WTC11 (cell line): Measurements from ENCODE around the gene TMEM88. TPM values are rescaled to one million over a fixed set of nuclear protein-coding genes. Genes with fewer than 3 reads are reported as not detected.

ENCODE experiments used
- ATAC-seq: fragments of 200-7000 bp; cut with Tn5 transposase; 2 replicates; pipeline ENCODE4 v1.10.0; 2021; ENCODE audit warnings: mild to moderate bottlenecking, moderate library complexity
- CTCF ChIA-PET: fragments of 300-600 bp; sonication (Branson Sonifier 250); formaldehyde crosslinking; loops from one replicate; lab custom pipeline; 2021; ENCODE audit warnings: antibody characterized with exemption; lab: Charles Lee
- POLR2A ChIA-PET: fragments of 350-600 bp; sonication (Branson Sonifier 250); formaldehyde crosslinking; loops from one replicate; lab custom pipeline; 2021; ENCODE audit warnings: antibody characterized with exemption; lab: Charles Lee
- DNase-seq: peaks from one replicate; pipeline ENCODE4 v3.0.0; 2021; ENCODE audit warnings: low spot score
- H3K27ac Mint-ChIP-seq: 2 replicates; pipeline ENCODE4 v1.8.0; 2021; ENCODE audit warnings: mixed read lengths
- H3K27me3 Mint-ChIP-seq: 2 replicates; pipeline ENCODE4 v1.8.0; 2021; ENCODE audit warnings: low read depth, mild to moderate bottlenecking, moderate library complexity, mixed read lengths
- H3K36me3 Mint-ChIP-seq: 2 replicates; pipeline ENCODE4 v1.8.0; 2021; ENCODE audit warnings: mixed read lengths
- H3K4me1 Mint-ChIP-seq: 2 replicates; pipeline ENCODE4 v1.8.0; 2022; ENCODE audit warnings: mixed read lengths
- H3K4me3 Mint-ChIP-seq: 2 replicates; pipeline ENCODE4 v1.8.0; 2021; ENCODE audit warnings: mild to moderate bottlenecking, moderate library complexity, mixed read lengths
- H3K9me3 Mint-ChIP-seq: 2 replicates; pipeline ENCODE4 v1.8.0; 2021; ENCODE audit warnings: mixed read lengths
- AFF4 ChIP-seq: sonication (generic); formaldehyde crosslinking; IDR thresholded peaks from 2 replicates; pipeline ENCODE4 v1.8.1; 2023; ENCODE audit warnings: mild to moderate bottlenecking, missing genetic modification reagents, borderline replicate concordance
- CDX4 ChIP-seq: fragments of 250-450 bp; sonication (Bioruptor Pico); IDR thresholded peaks from 2 replicates; pipeline ENCODE4 v1.9.0; 2021; ENCODE audit warnings: moderate library complexity, mild to moderate bottlenecking, inconsistent platforms, borderline replicate concordance
- CREM ChIP-seq: sonication (generic); formaldehyde crosslinking; IDR thresholded peaks from 2 replicates; pipeline ENCODE4 v1.8.1; 2022; ENCODE audit warnings: mild to moderate bottlenecking, missing genetic modification reagents, moderate library complexity
- ERG ChIP-seq: fragments of 250-450 bp; sonication (Bioruptor Pico); IDR thresholded peaks from 2 replicates; pipeline ENCODE4 v1.8.0; 2021; ENCODE audit warnings: mild to moderate bottlenecking
- IRF2 ChIP-seq: sonication (generic); formaldehyde crosslinking; IDR thresholded peaks from 2 replicates; pipeline ENCODE4 v1.8.0; 2022; ENCODE audit warnings: low read depth, missing genetic modification reagents, borderline replicate concordance
- NR1H2 ChIP-seq: sonication (generic); formaldehyde crosslinking; IDR thresholded peaks from 2 replicates; pipeline ENCODE4 v1.9.0; 2021; ENCODE audit warnings: mild to moderate bottlenecking, moderate library complexity, missing genetic modification reagents
- NR3C1 ChIP-seq: sonication (generic); formaldehyde crosslinking; conservative IDR thresholded peaks from 2 replicates; pipeline ENCODE4 v1.8.1; 2023; ENCODE audit warnings: low read depth, mild to moderate bottlenecking, missing genetic modification reagents
- PRDM15 ChIP-seq: sonication (generic); formaldehyde crosslinking; IDR thresholded peaks from 2 replicates; pipeline ENCODE4 v1.8.0; 2022; ENCODE audit warnings: missing genetic modification reagents
- TEAD1 ChIP-seq: sonication (generic); formaldehyde crosslinking; IDR thresholded peaks from 2 replicates; pipeline ENCODE4 v1.8.0; 2022; ENCODE audit warnings: mild to moderate bottlenecking, missing genetic modification reagents
- TEAD4 ChIP-seq: sonication (generic); formaldehyde crosslinking; IDR thresholded peaks from 2 replicates; pipeline ENCODE4 v1.8.0; 2022; ENCODE audit warnings: mild to moderate bottlenecking, missing genetic modification reagents
- TP53 ChIP-seq: sonication (generic); formaldehyde crosslinking; IDR thresholded peaks from 2 replicates; pipeline ENCODE4 v1.8.1; 2023; ENCODE audit warnings: mild to moderate bottlenecking, missing genetic modification reagents
- USF1 ChIP-seq: sonication (generic); formaldehyde crosslinking; IDR thresholded peaks from 2 replicates; pipeline ENCODE4 v1.8.0; 2022; ENCODE audit warnings: mild to moderate bottlenecking, missing genetic modification reagents
- ZNF317 ChIP-seq: sonication (generic); formaldehyde crosslinking; IDR thresholded peaks from 2 replicates; pipeline ENCODE4 v1.8.1; 2023; ENCODE audit warnings: low read depth, mild to moderate bottlenecking, moderate library complexity, missing genetic modification reagents, borderline replicate concordance
- ZNF532 ChIP-seq: fragments of 250-450 bp; sonication (Bioruptor Pico); IDR thresholded peaks from 2 replicates; pipeline ENCODE4 v1.9.0; 2021; ENCODE audit warnings: mild to moderate bottlenecking, borderline replicate concordance
- total RNA-seq: library from RNA; stranded (reverse); gene quantifications from 3 replicates; pipeline ENCODE4 v1.2.3, GENCODE V29; 2021
- TF ChIP-seq, protein P1 (sequence below): sonication (generic); formaldehyde crosslinking; IDR thresholded peaks from 2 replicates; pipeline ENCODE4 v1.8.1; 2022; ENCODE audit warnings: low read depth, mild to moderate bottlenecking, moderate library complexity, missing genetic modification reagents, borderline replicate concordance
- TF ChIP-seq, protein P2 (sequence below): sonication (generic); formaldehyde crosslinking; IDR thresholded peaks from 2 replicates; pipeline ENCODE4 v1.8.1; 2023; ENCODE audit warnings: mild to moderate bottlenecking, missing genetic modification reagents, moderate library complexity

Gene TMEM88
- total RNA-seq, 1 experiment from 2014 or later, result 2.9 TPM

GRCh38 chr17:7824021-7824924 lies 30.6 kb upstream of the TMEM88 start (continued):
- TF ChIP-seq PRDM15 (CRISPR knock-in tag), result no peak
- no peak for TF ChIP-seq AFF4
- TF ChIP-seq, protein P1, sequence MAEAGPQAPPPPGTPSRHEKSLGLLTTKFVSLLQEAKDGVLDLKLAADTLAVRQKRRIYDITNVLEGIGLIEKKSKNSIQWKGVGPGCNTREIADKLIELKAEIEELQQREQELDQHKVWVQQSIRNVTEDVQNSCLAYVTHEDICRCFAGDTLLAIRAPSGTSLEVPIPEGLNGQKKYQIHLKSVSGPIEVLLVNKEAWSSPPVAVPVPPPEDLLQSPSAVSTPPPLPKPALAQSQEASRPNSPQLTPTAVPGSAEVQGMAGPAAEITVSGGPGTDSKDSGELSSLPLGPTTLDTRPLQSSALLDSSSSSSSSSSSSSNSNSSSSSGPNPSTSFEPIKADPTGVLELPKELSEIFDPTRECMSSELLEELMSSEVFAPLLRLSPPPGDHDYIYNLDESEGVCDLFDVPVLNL (CRISPR knock-in tag), result no peak
- no peak for TF ChIP-seq CDX4 (CRISPR knock-in tag)
- no peak for TF ChIP-seq ERG (CRISPR knock-in tag)
- no peak for TF ChIP-seq IRF2
- TF ChIP-seq TP53 (CRISPR knock-in tag), result no peak
- no peak for TF ChIP-seq TEAD1 (CRISPR knock-in tag)
- no peak for TF ChIP-seq USF1

- DNase-seq (no peak), ATAC-seq (no peak)
- H3K4me1 Mint-ChIP-seq, result peaks cover 12% of the 10 kb centered on the region
- ChIA-PET CTCF (interaction anchor here (0.5 to 4.1 kb wide), 17 partner anchors 8 to 889 kb away, joined by 3 to 62 read pairs (median 4); partner anchors contain the start of genes CYB5D1, GUCY2D, KDM6B and NAA38), POLR2A (no interaction called here)
- no peak overlapping the region for H3K4me3 Mint-ChIP-seq
- H3K27ac Mint-ChIP-seq, result no peak overlapping the region
- H3K27me3 Mint-ChIP-seq, result peaks cover 60% of the 10 kb centered on the region
- H3K9me3 Mint-ChIP-seq, result no peaks in the 10 kb centered on the region
- H3K36me3 Mint-ChIP-seq, result no peaks in the 10 kb centered on the region
- TF ChIP-seq NR1H2 (CRISPR knock-in tag), result no peak
- TF ChIP-seq TEAD4 (CRISPR knock-in tag), result no peak
- no peak for TF ChIP-seq NR3C1 (CRISPR knock-in tag)
- no peak for TF ChIP-seq ZNF317
- TF ChIP-seq ZNF532 (CRISPR knock-in tag), result no peak
- TF ChIP-seq CREM, result no peak
- TF ChIP-seq, protein P2, sequence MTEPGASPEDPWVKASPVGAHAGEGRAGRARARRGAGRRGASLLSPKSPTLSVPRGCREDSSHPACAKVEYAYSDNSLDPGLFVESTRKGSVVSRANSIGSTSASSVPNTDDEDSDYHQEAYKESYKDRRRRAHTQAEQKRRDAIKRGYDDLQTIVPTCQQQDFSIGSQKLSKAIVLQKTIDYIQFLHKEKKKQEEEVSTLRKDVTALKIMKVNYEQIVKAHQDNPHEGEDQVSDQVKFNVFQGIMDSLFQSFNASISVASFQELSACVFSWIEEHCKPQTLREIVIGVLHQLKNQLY (CRISPR knock-in tag), result no peak
Observed at GRCh38 chr17:7825206-7825990, 29.5 kb upstream of the TMEM88 start.
